HG03025 (cell line): ENCODE measurements around the gene GP9.

ENCODE experiments used
- ATAC-seq: cut with Tn5 transposase; IDR thresholded peaks from one replicate; pipeline ENCODE4 v1.9.1; 2021; ENCODE audit warnings: mild to moderate bottlenecking, moderate library complexity; ENCODE audit not compliant: unreplicated experiment, low FRiP score

GP9 gene

DNA sequence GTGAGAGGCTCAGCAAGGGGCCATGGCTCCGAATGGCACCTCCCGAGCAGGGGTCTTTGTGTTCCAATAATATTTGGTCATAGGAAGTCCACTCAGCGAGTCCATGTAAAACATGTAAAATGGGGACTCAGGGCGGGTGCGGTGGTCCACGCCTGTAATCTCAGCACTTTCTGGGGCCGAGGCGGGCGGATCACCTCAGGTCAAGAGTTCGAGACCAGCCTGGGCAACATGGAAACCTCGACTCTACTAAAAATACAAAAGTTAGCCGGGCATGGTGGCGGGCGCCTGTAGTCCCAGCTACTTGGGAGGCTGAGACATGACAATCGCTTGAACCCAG, 33.1 kb upstream of the GP9 start:
- no peak for ATAC-seq

- no peak for ATAC-seq
Observed at GRCh38 chr3:129028866-129029265, 31.7 kb upstream of the GP9 start.

GRCh38 chr3:129030611-129031010, 30.0 kb upstream of the GP9 start:
- ATAC-seq, result no peak

DNA sequence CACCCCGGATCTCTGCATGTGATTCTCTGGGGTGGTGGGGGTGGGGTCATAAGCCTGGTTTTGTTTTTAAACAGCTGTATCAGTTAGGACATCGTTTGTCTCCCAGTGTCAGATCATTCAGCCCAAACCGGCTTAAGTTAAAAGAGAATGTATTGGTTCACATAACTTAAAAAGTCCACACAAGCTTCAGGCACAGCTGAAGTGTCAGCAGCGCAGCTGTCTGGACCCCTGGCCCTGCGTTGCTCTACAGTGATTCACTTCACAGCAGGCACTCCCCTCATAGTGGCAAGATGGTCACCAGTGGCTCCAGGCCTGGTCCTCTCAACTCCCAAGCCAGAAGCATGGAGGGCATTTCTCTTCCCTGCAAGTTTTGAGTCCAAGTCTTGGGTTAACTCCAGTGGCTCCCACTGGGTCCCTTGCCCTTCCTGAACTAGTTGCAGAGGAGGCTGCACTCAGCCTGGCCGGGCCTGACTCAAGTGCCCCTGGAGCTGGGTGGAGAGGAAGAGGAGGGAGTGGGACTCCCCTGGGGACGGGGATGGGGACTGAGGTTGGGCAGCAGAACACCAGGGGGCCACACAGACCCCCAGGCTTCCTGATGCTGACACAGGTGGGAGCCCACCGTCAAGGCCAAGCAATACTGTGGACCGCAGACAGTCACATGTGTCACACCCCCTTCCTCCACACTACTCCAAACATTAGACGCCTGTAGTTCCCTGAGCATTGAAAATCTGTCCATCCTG, 28.9 kb upstream of the GP9 start:
- no peak for ATAC-seq

DNA sequence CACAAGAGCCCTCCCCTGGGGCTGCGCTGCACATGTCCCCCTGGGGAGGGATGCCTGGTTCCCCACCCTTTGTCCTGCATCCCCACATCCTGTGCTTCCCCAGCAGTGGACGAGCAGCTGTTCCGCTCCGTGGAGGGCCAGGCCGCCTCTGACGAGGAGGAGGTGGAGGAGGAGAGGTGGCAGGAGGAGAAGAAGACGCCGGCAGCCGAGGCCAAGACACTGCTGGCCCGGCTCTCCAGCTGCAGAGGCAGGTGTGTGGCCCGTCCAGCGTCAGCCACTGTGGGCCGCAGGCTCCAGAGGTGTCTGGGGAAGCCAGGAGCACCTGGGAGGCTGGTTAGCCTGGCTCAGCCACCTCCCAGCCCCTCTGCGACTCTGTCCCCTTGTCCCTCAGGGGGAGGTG, 27.9 kb upstream of the GP9 start:
- no peak for ATAC-seq

DNA sequence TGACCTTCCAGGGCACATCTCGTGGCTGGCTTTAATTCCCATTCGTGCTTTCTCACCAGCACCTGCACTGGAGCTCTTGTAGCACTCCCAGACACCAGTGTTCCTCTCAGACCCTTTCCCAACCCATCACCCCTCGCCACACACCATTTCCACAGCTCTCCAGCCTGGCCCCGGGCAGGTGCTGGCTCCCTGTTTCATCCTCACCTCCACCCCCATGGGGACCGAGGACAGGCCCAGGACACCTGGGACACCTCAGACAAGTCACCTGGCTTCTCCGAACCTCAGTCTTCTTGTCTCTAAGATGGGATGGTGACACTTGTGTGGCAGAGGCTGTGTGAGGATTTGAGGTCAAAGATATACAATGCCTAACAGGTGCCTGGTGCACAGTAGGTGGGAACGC, 27.4 kb upstream of the GP9 start:
- no peak for ATAC-seq

DNA sequence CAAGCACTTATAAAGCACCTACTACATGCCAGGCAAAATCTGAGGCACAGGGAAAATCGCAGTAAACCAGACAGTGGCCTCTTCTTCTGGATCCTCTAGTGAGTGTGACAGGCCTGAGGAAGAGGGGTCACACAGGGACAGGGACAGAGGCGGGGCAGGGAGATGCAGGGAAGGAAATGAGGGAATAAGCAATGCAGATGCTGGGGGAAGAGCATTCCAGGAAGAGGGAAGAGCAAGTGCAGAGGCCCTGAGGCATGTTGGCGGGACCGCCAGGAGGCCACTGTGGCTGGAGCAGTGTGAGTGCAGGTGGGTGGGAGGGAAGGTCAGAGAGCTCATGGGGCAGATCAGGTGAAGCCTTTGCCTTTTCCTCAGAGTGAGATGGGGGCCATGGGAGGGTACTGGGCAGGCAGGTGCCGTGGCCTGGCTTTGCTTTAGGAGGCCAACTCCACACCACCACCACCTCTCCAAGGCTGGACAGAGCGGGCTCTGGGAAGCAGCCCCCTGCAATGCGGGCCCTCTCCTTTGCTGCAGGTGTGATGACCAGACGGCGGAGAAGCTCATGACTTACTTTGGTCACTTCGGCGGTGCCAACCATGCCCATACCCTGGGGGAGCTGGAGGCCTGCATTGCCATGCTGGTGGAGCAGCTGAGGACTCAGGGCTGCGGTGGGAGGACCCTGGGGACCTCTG, 26.8 kb upstream of the GP9 start:
- ATAC-seq, result no peak

DNA sequence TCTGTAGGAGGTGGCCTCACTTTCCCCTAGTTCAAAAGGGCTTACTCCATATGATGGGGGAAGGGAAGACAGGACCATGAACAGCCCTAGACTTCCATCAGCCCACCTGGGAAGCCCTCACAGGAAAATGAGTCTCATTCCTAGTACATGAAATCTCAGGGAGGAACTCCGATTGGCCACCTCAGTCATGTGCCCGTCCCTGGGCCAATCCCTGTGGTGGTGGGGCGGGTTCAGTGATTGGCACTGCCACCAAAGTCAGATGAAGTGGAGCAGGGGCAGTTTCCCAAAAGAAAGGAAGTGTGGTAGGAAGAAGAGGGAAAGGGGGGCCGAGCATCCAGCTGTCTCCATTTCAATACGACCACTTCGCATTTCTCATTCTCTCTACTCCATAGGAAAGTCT, 25.9 kb upstream of the GP9 start:
- no peak for ATAC-seq

DNA sequence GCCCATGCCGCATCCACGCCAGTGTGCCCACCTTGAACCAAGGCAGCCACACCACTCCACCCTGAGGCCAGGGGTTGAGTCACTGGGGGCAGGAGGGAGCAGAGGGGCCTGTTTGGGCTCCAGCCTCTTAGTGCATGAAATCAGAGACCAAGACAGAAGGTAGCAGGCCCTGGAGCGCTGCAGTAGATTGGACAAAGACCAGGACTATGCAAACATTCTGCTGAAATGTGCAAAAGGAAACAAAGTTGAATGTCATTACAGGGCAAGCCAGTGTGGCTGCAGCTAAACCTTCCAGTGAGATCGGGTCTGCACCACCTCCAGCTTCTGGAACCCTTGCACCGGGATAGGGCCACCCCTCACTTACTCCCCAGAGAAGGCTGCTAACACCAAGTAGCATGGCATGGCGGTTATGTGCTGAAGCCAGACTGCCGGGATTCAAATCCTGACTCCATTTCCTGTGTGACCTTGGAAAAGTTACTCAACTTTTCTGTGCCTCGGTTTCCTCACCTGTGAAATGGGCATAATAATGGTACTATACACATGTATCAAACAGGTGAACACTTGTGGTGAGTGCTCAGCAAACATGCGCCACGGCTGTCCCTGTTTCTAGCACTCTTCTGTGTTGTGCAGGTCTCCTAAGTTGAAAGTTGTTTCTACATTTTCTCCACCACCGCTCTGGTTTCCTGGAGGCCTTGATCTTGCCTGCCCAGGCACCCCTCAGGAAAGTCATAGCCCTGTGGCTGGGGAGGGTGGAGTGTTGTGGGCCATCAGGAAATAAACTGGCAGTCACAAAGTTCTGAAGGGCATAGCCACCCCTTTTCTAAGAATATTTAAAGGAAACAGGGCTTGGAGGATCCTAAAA, 25.0 kb upstream of the GP9 start:
- ATAC-seq, result no peak

GRCh38 chr3:129036222-129037092, 24.1 kb upstream of the GP9 start:
- no peak for ATAC-seq

DNA sequence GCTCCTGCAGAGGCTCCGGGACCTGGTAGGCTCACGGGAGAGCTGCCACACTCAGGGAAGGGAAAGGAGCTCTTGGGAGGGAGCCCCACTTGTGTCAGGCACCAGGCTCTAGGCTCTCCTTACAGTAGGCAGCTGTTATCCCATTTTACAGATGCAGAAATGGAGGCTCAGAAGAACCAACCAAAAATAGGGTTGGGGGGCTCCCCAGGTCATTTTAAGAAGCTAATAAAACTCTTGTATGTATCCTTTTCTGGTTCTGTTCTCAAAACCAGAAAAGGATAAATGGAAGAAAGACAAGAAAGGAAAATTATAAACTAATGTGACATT, 23.5 kb upstream of the GP9 start:
- ATAC-seq, result no peak

DNA sequence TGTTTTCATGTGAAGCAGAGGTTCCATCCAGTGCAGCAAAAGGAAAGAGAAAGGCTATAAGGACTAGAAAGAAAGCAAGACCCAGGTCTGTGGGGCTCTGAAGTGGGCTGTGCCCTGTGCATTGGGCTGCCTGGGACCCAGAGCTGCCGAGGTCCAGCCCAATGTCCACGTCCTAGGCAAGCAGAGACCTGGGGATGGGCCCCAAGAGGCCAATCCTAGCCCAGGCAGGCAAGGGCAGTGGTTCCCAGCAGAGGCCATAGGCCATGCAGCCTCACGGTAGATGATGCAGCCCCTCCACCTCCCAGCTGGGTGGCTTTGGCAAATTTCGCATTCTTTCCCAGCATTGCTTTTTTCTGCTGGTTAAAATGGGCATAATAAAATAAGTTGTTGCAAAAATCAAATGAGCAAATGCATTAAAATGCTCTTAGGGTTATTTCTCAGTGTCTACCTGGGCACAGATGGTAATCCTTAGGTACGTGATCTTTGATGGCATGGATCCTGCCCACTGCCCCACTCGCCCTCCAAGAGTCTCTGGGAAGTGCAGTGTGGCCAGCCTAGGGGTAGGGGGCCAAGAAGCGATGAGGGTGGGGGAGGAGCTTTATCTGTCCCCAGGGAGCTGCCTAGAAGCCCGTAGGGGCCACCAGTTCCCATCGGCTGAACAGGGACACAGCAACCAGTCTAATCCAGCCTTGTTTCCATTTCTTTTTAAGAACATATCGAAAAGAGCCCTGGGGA, 22.3 kb upstream of the GP9 start:
- no peak for ATAC-seq

GRCh38 chr3:129039271-129040038, 21.1 kb upstream of the GP9 start:
- ATAC-seq, result no peak

DNA sequence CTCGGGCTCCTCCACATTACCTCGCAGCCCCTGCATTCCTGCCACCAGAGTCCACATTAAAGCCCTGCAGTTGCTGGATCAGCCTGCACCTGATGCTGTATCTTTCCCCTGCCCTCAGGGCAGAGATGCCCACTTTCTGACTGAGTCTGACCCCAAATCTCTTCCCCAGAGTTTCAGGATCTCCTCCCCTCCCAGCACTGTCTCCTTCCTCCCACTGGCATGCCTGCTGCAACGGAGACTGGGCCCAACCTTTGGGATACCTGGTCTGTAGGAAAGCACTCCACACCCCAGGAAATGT, 20.6 kb upstream of the GP9 start:
- no peak for ATAC-seq

DNA sequence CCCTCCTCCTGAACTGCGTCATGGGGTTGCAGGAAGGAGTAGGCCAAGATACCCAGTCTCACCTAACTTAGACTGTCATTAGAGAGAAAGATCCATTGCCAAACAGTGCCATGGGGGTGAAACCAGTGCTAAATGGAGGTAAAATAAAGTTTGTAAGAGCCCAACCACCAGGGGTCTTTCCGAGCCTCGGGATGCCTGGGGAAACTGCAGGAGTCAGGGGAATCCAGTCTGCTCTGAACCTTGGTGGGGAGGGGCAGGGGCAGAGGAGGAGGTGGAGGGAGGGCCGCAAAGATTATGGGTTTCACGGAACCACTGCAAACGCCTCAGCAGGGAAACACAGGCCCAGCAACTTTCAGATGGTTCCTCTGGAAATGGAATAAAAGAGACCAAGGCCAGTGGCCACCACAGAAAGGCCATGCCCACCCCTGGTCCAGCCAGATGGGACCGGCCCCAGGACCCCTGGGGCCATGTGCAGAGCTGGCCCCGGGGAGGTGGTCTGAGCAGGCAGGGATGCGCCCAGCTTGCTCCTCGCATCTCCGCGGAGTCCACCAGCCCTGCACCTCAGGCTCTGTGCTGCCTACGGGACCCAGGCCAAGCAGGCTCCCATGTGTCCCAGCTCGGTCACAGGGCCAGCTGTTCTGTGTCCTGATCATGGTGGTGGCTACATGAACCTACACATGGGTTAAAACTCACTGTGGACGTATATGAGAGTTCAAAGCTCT, 19.8 kb upstream of the GP9 start:
- ATAC-seq, result no peak

GRCh38 chr3:129045675-129046036, 14.9 kb upstream of the GP9 start:
- ATAC-seq, result no peak

GRCh38 chr3:129046037-129046731, 14.4 kb upstream of the GP9 start:
- no peak for ATAC-seq
